HG03139 (cell line): ENCODE data around the gene NR5A2.
"Not testable (repeated sequence)": the region's sequence is repeated elsewhere in the genome, so short reads cannot be mapped to it uniquely, and the experiment has no call there.

Experiments
- ATAC-seq: cut with Tn5 transposase; IDR thresholded peaks from one replicate; pipeline ENCODE4 v1.9.1; 2021; ENCODE audit not compliant: unreplicated experiment

The NR5A2 gene

DNA sequence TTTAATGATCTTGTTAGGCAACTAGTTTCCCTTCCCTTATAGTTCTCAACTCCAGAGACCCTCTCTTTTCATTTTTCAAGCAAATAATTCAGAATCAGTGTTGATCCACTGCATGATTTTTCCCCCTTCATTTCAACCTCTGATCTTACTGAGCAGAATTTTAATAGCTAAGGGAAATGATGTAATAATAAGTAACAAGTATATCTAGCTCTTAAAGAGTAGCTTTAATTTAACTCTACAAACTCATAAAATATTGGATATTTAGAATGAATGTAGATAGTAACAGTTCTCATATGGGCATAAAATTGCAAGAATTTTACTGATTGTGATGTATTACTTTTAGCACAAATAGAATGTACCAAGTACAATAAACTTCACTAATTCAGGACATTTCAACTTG, 130.2 kb downstream of the NR5A2 start:
- no peak for ATAC-seq

DNA sequence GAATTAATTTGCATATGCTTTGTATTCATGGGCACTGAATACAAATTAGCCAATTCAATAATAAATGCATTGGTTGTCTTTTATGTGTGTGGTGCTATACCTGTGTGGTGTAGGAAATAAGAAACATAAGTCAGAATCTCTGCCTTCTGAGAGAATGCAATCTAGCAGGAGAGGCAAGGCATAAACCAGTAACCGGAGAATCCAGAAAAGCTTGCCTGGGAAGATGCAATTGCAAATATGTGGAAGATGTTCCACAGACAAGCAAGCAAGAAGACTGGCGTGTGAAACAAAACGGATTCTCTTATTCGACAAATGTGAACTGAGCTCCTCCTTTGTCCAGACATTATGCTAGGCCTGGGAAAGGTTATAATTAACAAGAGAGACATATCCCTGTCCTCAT, 134.3 kb downstream of the NR5A2 start:
- ATAC-seq, result no peak

GRCh38 chr1:200162258-200162657, 134.7 kb downstream of the NR5A2 start:
- no peak for ATAC-seq

GRCh38 chr1:200162877-200163276, 135.4 kb downstream of the NR5A2 start:
- no peak for ATAC-seq

GRCh38 chr1:200163911-200164310, 136.4 kb downstream of the NR5A2 start:
- ATAC-seq, result no peak

DNA sequence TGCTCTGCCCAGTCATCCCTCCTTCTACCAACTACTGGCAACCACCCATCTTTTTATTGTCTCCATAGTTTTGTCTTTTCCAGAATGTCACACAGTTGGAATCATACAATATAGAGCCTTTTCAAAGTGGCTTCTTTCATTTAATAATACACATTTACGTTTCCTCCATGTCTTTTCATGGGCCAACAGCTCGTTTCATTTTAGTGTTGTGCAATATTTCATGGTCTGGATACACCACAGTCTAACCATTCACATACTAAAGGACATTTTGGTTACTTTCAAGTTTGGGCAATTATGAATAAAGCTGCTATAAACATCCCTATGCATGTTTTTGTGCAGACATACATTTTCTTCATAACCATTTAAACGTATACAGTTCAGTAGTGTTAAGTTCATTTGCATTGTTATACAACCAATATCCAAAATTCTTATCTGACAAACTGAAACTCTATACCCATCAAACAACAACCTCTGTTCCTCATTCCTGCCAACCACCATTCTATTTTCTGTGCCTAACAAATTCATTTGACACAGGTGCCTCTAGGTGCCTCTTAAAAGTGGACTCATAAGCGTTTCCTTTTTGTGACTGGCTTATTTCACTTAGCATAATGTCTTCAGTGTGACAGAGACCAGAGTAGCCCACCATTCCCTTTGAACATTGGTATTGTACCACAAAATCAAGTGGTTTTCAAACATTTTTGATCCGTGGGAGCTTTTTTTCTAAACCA, 138.1 kb downstream of the NR5A2 start:
- ATAC-seq, result no peak

DNA sequence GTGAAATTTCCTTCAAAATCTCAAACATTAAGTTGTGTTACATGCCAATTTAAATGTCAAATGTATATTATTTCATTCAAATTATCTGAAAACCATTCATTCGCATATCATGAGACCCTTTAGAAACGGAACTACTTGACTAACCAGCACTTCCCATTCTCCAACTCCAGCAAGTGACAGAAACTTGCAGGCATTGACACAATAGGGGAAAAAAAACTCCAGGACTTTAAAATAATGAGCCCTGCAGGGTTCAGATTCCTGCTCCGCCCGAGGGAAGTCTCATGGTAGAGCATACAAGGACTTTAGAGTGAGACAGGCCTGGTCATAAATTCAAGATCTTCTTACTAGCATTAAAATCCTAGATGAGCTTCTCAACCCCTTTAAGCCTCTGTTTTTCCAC, 138.9 kb downstream of the NR5A2 start:
- no peak for ATAC-seq

- ATAC-seq, result no peak
Observed at GRCh38 chr1:200168926-200169325, 141.4 kb downstream of the NR5A2 start.

- no peak for ATAC-seq
Observed at GRCh38 chr1:200172311-200172710, 144.8 kb downstream of the NR5A2 start.

DNA sequence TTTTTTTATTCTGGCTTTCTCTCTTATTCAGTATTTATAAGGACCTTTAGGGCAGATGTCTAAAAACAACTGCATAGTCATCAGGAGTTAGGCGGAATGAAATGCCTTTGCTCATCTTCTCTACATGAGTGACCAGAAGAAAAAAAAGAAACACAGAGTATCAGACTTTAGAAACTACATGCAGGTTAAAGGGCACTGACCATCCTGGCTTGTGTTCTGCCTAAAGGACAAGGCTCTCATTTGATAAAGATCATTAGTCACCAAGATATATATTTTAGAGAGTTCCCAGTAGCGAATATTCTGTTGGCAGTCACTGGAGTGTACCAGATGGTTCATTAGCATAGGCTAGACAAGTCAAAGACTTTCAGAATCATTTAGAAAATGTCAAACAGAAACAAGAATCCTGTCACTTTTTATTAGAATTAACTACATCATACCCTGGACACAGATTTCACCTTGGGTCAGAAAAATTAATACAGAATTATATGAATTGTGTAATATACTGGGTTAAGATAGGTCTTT, 145.6 kb downstream of the NR5A2 start:
- ATAC-seq, result no peak

DNA sequence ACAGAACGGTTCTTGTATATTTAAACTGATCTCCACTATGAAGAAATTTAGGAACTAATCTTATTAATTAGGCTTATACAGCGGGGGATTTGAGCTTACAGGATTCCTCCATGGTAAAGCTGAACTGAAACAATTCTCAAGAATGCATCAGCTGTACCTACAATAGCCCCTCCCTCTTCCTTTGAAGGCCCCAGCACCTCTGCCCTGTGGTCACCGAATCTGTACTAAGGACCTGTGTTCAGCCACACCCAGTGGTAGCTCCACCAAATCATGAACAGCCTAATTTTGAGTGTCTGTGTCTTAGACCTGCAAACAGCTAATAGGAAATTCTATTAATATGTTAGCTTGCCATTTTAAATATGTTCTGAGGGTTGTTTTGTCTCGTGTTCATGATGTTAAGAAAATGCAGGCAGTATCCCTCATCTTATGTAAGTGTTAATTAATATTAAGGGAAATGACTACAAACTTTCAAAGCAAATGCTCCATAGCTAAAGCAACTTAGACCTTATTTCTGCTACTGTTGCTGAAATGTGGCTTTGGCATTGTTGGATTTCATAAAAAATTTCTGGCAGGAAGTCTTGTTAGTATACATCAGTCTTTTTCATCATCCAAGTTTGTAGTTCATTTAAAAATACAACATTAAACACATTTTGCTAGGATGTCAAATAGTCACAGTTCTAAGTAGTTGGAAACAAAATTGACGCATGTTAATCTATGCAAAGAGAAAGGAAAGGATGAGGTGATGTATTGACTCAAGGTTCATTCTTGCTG, 147.2 kb downstream of the NR5A2 start:
- ATAC-seq, result no peak

- ATAC-seq, result no peak
Observed at GRCh38 chr1:200176181-200176580, 148.7 kb downstream of the NR5A2 start.

DNA sequence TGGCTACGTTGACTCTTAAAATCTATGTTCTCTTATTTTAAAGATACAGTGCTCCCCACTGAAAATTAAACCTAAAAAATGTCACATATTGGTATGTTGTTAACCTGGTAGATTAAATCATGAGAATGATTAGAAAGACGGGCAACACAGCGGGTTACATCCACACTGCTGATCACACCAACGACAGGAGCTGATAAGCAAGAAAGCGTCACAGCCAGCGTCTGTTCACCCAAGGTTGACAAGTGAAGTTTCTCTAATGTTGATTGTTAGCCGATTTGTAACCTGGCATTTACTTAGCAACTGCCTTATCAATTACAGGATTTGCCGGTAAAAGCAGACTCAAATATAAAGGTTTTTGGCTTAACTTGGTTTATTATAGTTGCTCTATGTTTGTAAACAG, 149.3 kb downstream of the NR5A2 start:
- ATAC-seq, result no peak

DNA sequence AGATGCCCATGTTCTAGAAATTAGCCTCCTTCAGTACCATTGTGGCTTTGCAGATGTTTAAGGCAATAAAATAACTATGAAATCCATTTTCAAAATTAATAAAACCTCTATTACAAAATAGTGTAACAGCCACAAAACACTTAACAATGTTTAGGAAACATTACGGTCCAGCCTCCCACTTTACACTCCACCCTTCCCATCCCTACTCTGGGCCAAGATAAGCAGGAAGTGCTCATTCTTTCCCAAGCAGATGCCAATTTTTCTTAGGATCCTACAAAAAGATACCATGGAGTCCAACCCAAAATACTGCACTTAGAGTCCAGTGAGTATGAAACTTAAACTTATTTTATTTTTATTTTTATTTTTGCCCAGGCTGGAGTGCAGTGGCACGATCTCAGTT, 150.8 kb downstream of the NR5A2 start:
- no peak for ATAC-seq

GRCh38 chr1:200179126-200179780, 151.7 kb downstream of the NR5A2 start:
- ATAC-seq, result no peak

- no peak for ATAC-seq
Observed at GRCh38 chr1:200179781-200180160, 152.3 kb downstream of the NR5A2 start.

DNA sequence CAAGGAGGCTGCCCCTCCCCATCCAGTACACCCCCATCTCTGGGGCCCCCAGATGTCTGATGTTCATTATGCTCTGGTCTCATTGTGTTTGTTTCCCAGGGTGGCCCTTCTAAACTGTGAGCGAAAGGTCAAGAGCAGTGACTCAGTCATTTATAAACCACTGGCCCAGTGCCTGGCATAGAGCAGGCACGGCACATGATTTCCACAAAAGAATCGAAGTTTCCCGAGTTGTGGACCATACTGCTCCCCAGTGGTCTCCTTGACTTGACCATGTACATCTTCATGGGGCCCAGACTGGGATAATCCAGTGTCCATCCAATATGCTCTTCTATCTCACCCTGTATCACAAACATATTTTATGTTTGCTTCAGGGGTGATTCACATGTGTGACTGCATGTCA, 153.3 kb downstream of the NR5A2 start:
- no peak for ATAC-seq

GRCh38 chr1:200181861-200182260, 154.4 kb downstream of the NR5A2 start:
- ATAC-seq, result no peak

DNA sequence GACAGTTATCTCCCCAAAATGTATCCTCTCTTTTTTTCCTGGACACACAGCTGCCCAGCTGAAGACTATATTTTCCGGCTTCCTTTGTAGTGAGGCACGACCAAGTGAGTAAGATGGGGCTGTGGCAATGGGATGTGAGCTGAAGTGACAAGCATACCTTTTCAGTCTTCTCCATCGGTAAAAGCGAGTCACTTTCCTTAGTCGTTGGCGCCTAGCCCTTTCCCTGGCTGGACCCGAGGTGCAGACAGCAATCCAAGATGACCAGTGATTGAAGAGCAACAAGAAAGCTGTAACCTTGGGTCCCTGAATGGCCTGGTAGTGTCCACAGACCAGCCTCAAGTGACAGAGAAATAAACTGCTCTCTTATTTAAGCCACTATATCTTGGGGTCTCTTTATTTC, 155.2 kb downstream of the NR5A2 start:
- ATAC-seq, result no peak

GRCh38 chr1:200183637-200184036, 156.1 kb downstream of the NR5A2 start:
- ATAC-seq, result no peak

- ATAC-seq, result no peak
Observed at GRCh38 chr1:200184196-200184595, 156.7 kb downstream of the NR5A2 start.

- not testable (repeated sequence) for ATAC-seq
Observed at GRCh38 chr1:200185191-200185590, 157.7 kb downstream of the NR5A2 start.
